ENCODE results near the gene ARHGEF26. TPM values are rescaled to one million over a fixed set of nuclear protein-coding genes. Genes with fewer than 3 reads are reported as not detected.

ARHGEF26 gene
- polyA plus RNA-seq, 1 donor (not counting 4 experiments of a cell fraction or from before 2014, with no cell fraction given): 2.2 TPM

- H3K9ac ChIP-seq (ENCODE audit: control insufficient read depth, extremely low read depth, insufficient read depth, low read length): peak overlapping the region; percentile 40
- no peak for DNase-seq (ENCODE audit: low read depth, low spot score)
Measured at GRCh38 chr3:154304116-154304786, 183.1 kb downstream of the ARHGEF26 start.

GRCh38 chr3:154304936-154305335, 183.7 kb downstream of the ARHGEF26 start:
- no peak for FAIRE-seq
- TF ChIP-seq EZH2 (IDR thresholded peaks at IDR 0.05; ENCODE audit: low read length) (no peak), CTCF (optimal IDR thresholded peaks at IDR 0.05 in 1 of 3, IDR thresholded peaks at IDR 0.05 in 1 of 3, conservative IDR thresholded peaks at IDR 0.05 in 1 of 3; ENCODE audit: extremely low read depth in 1 of 3, insufficient read depth in 2 of 3, low read length in 3 of 3) (no peak)
- H3K79me2 ChIP-seq (ENCODE audit: control insufficient read depth, insufficient read depth, low read length): peaks cover 4% of the 10 kb centered on the region
- no peak overlapping the region for H2AFZ ChIP-seq (ENCODE audit: control insufficient read depth, low read length)
- H3K36me3 ChIP-seq (ENCODE audit: control insufficient read depth in 2 of 2, extremely low read depth in 1 of 2, insufficient read depth in 2 of 2, low read length in 2 of 2): peaks cover 8 to 19% of the 10 kb centered on the region in 2 experiments
- H4K20me1 ChIP-seq (ENCODE audit: control insufficient read depth, extremely low read depth, insufficient read depth, low read length): no peaks in the 10 kb centered on the region
- H3K4me2 ChIP-seq (ENCODE audit: control insufficient read depth, extremely low read depth, insufficient read depth, low read depth, low read length): no peak overlapping the region
- H3K9me3 ChIP-seq (ENCODE audit: control insufficient read depth, low read depth, low read length): no peaks in the 10 kb centered on the region
- peaks cover 7% of the 10 kb centered on the region for H3K4me1 ChIP-seq (ENCODE audit: control insufficient read depth, extremely low read depth, insufficient read depth, low read length)
- H3K27me3 ChIP-seq (ENCODE audit: control insufficient read depth, extremely low read depth, insufficient read depth, low read length): no peaks in the 10 kb centered on the region
- H3K4me3 ChIP-seq (ENCODE audit: control insufficient read depth in 2 of 3, extremely low read depth in 1 of 3, insufficient read depth in 2 of 3, low read depth in 1 of 3, low read length in 3 of 3): no peak overlapping the region
- peak overlapping the region; percentile 72 for H3K27ac ChIP-seq (ENCODE audit: control insufficient read depth, insufficient read depth, low read length)
- no peaks in the 10 kb centered on the region for H3K9me1 ChIP-seq (ENCODE audit: control insufficient read depth, extremely low read depth, insufficient read depth, low read length)
- dilution Hi-C loops (cut with MboI; ENCODE audit: extremely low pct_ligation_motif_present, low sequenced_read_pairs): no loop called here
- no peak overlapping the region for H3K9ac ChIP-seq (ENCODE audit: control insufficient read depth, extremely low read depth, insufficient read depth, low read length)
- no peak for DNase-seq (ENCODE audit: low read depth, low spot score)

More at GRCh38 chr3:154304116-154304786, 183.1 kb downstream of the ARHGEF26 start:
- H3K4me1 ChIP-seq (ENCODE audit: control insufficient read depth, extremely low read depth, insufficient read depth, low read length): peaks cover 7% of the 10 kb centered on the region
- dilution Hi-C loops (cut with MboI; ENCODE audit: extremely low pct_ligation_motif_present, low sequenced_read_pairs): no loop called here
- H2AFZ ChIP-seq (ENCODE audit: control insufficient read depth, low read length): peak overlapping the region; percentile 74
- FAIRE-seq: peak; percentile 84
- no peak overlapping the region for H3K4me3 ChIP-seq (ENCODE audit: control insufficient read depth in 2 of 3, extremely low read depth in 1 of 3, insufficient read depth in 2 of 3, low read depth in 1 of 3, low read length in 3 of 3)
- H3K9me3 ChIP-seq (ENCODE audit: control insufficient read depth, low read depth, low read length): no peaks in the 10 kb centered on the region
- H3K79me2 ChIP-seq (ENCODE audit: control insufficient read depth, insufficient read depth, low read length): peaks cover 4% of the 10 kb centered on the region
- no peak for TF ChIP-seq EZH2 (IDR thresholded peaks at IDR 0.05; ENCODE audit: low read length)
- H3K27me3 ChIP-seq (ENCODE audit: control insufficient read depth, extremely low read depth, insufficient read depth, low read length): no peaks in the 10 kb centered on the region
- peaks cover 8 to 19% of the 10 kb centered on the region in 2 experiments for H3K36me3 ChIP-seq (ENCODE audit: control insufficient read depth in 2 of 2, extremely low read depth in 1 of 2, insufficient read depth in 2 of 2, low read length in 2 of 2)
- H3K4me2 ChIP-seq (ENCODE audit: control insufficient read depth, extremely low read depth, insufficient read depth, low read depth, low read length): peak overlapping the region; percentile 36
- H3K9me1 ChIP-seq (ENCODE audit: control insufficient read depth, extremely low read depth, insufficient read depth, low read length): no peaks in the 10 kb centered on the region
- H3K27ac ChIP-seq (ENCODE audit: control insufficient read depth, insufficient read depth, low read length): peak overlapping the region; percentile 72
- H4K20me1 ChIP-seq (ENCODE audit: control insufficient read depth, extremely low read depth, insufficient read depth, low read length): no peaks in the 10 kb centered on the region

Measured in keratinocyte (primary cell).